GM21825 (cell line): ENCODE data around the gene IL1RL1.

Experiments
- ATAC-seq: cut with Tn5 transposase; IDR thresholded peaks from one replicate; pipeline ENCODE4 v1.9.1; 2021; ENCODE audit warnings: mild to moderate bottlenecking, moderate library complexity; ENCODE audit not compliant: unreplicated experiment

The IL1RL1 gene

GRCh38 chr2:102334486-102334885 lies 23.1 kb downstream of the IL1RL1 start:
- no peak for ATAC-seq

GRCh38 chr2:102335871-102336366 lies 24.6 kb downstream of the IL1RL1 start:
- ATAC-seq, result no peak

GRCh38 chr2:102336502-102336945 lies 25.2 kb downstream of the IL1RL1 start:
- ATAC-seq, result no peak

GRCh38 chr2:102337012-102337411 lies 25.6 kb downstream of the IL1RL1 start:
- no peak for ATAC-seq

- no peak for ATAC-seq
Measured at GRCh38 chr2:102337481-102338386, 26.4 kb downstream of the IL1RL1 start.

- ATAC-seq, result no peak
Measured at GRCh38 chr2:102340778-102341177, 29.4 kb downstream of the IL1RL1 start.

GRCh38 chr2:102342888-102343287 lies 31.5 kb downstream of the IL1RL1 start:
- no peak for ATAC-seq

GRCh38 chr2:102344397-102344796 lies 33.0 kb downstream of the IL1RL1 start:
- no peak for ATAC-seq

- no peak for ATAC-seq
Measured at GRCh38 chr2:102345329-102345920, 34.1 kb downstream of the IL1RL1 start.

GRCh38 chr2:102346381-102347130 lies 35.2 kb downstream of the IL1RL1 start:
- no peak for ATAC-seq

- no peak for ATAC-seq
Measured at GRCh38 chr2:102350137-102350793, 38.9 kb downstream of the IL1RL1 start.

GRCh38 chr2:102355526-102356380 lies 44.4 kb downstream of the IL1RL1 start, which contains the start of gene IL18R1:
IL18R1 (plus strand) TSS chr2:102355796; CDS start chr2:102362661, 6,865 bp downstream.
- peak; percentile 95 for ATAC-seq

GRCh38 chr2:102356381-102356712 lies 45.0 kb downstream of the IL1RL1 start:
- no peak for ATAC-seq

GRCh38 chr2:102356741-102357140 lies 45.4 kb downstream of the IL1RL1 start:
- ATAC-seq, result no peak

GRCh38 chr2:102357937-102358336 lies 46.6 kb downstream of the IL1RL1 start:
- ATAC-seq, result peak; percentile 32

- no peak for ATAC-seq
Measured at GRCh38 chr2:102358496-102358895, 47.1 kb downstream of the IL1RL1 start.

- ATAC-seq, result no peak
Measured at GRCh38 chr2:102359527-102359926, 48.2 kb downstream of the IL1RL1 start.

- no peak for ATAC-seq
Measured at GRCh38 chr2:102361632-102362241, 50.4 kb downstream of the IL1RL1 start.

GRCh38 chr2:102365763-102366162 lies 54.4 kb downstream of the IL1RL1 start:
- ATAC-seq, result no peak
